Measurements from ENCODE around the gene TENM4. TPM values are rescaled to one million over a fixed set of nuclear protein-coding genes. Genes with fewer than 3 reads are reported as not detected.

The TENM4 gene
- total and polyA plus RNA-seq, 2 of the 8 experiments (the other 6 are each of a cell fraction or from before 2014, with no cell fraction given) = 3.5 to 7.2 TPM

DNA sequence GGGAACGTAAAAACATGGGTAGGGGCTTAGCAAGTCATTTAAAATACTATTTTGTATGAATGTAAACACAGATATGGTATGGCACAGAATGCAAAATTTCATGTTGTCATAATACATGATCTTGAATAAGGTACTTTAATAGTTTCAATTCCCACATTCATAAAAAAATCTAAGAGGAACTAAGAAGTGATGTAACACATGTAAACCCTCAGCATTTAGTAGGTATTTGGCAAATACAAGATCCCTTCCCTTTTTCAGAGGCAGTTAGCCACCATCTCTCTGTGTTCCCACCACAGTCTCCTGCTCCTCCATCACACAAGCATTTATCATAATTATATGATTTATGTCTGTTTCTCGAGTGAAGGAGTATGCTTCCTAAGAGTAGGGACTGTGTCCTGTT lies 251.8 kb downstream of the TENM4 start:
- no peaks in the 10 kb centered on the region for H3K36me3 ChIP-seq (ENCODE audit: control insufficient read depth in 2 of 4, insufficient read depth in 4 of 4, low read length in 3 of 4)
- POLR2A ChIA-PET (ENCODE audit: partially characterized antibody) = no interaction called here
- TF ChIP-seq ATF3 (IDR thresholded peaks at IDR 0.05; ENCODE audit: insufficient read depth, low read depth, low read length) (no peak), RFX5 (IDR thresholded peaks at IDR 0.05; ENCODE audit: borderline replicate concordance, low read depth, low read length) (no peak), TAF1 (IDR thresholded peaks at IDR 0.05; ENCODE audit: low read depth, low read length) (no peak), RBBP5 (IDR thresholded peaks at IDR 0.05; ENCODE audit: borderline replicate concordance, low read depth, low read length) (no peak), GABPA (IDR thresholded peaks at IDR 0.05; ENCODE audit: borderline replicate concordance, insufficient read depth, low read length) (no peak), TCF12 (IDR thresholded peaks at IDR 0.05; ENCODE audit: low read depth, low read length) (no peak), EZH2 (IDR thresholded peaks at IDR 0.05; ENCODE audit: low read depth, low read length, severe bottlenecking) (no peak), MAX (IDR thresholded peaks at IDR 0.05) (no peak), SAP30 (IDR thresholded peaks at IDR 0.05; ENCODE audit: insufficient read depth, insufficient replicate concordance, low read length) (no peak)

More for the DNA sequence above, 251.8 kb downstream of the TENM4 start:
- Histone ChIP-seq H3K27ac (ENCODE audit: low read depth, low read length) (no peak overlapping the region), H4K20me1 (replicated peaks in 1 of 2; ENCODE audit: control insufficient read depth in 1 of 2, insufficient read depth in 2 of 2, low read length in 2 of 2) (no peaks in the 10 kb centered on the region), H3K9me3 (ENCODE audit: insufficient read depth in 2 of 2, low read depth in 1 of 2, low read length in 1 of 2) (peaks cover 2 to 21% of the 10 kb centered on the region in 2 experiments; a peak in 3 of 4 replicates), H2AFZ (ENCODE audit: low read length) (no peak overlapping the region), H2BK15ac (ENCODE audit: low read length) (no peak overlapping the region), H3K18ac (ENCODE audit: extremely low read depth, low read length) (no peak overlapping the region), H3K4me3 (ENCODE audit: extremely low read depth in 1 of 4, insufficient read depth in 2 of 4, low read depth in 3 of 4, low read length in 4 of 4) (no peak overlapping the region), H2BK12ac (ENCODE audit: low read depth, low read length) (no peak overlapping the region), H3K23ac (ENCODE audit: insufficient read length) (no peak overlapping the region), H3K79me2 (ENCODE audit: control insufficient read depth in 1 of 2, insufficient read depth in 2 of 2, low read length in 2 of 2) (no peaks in the 10 kb centered on the region), H4K91ac (replicated peaks; ENCODE audit: insufficient read length, low read length) (no peak overlapping the region), H2BK5ac (ENCODE audit: low read depth, low read length) (no peak overlapping the region), H2AK5ac (ENCODE audit: low read depth, low read length) (no peak overlapping the region), H3K56ac (replicated peaks; ENCODE audit: insufficient read length, low read depth, low read length) (no peak overlapping the region), H3K14ac (ENCODE audit: insufficient read length) (no peak overlapping the region), H3K23me2 (ENCODE audit: low read depth, low read length) (no peaks in the 10 kb centered on the region; the same call in 1 of the 2 replicates), H3K9ac (replicated peaks in 1 of 4; ENCODE audit: extremely low read depth in 1 of 4, low read depth in 3 of 4, low read length in 3 of 4) (no peak overlapping the region), H3K27me3 (replicated peaks in 1 of 4; ENCODE audit: control insufficient read depth in 3 of 4, extremely low read depth in 1 of 4, insufficient read depth in 3 of 4, low read length in 3 of 4) (no peaks in the 10 kb centered on the region; a peak in 1 of 7 replicates), H2BK120ac (replicated peaks; ENCODE audit: low read depth, low read length) (no peak overlapping the region), H3K4me2 (ENCODE audit: insufficient read depth in 1 of 2, low read depth in 2 of 2, low read length in 2 of 2) (no peak overlapping the region), H2BK20ac (ENCODE audit: low read length) (no peak overlapping the region), H4K5ac (ENCODE audit: insufficient read length, low read depth, low read length) (no peak overlapping the region), H3K4ac (replicated peaks; ENCODE audit: insufficient read length, low read depth, low read length) (no peak overlapping the region), H3K79me1 (ENCODE audit: low read depth, low read length) (no peaks in the 10 kb centered on the region), H4K8ac (ENCODE audit: extremely low read depth, insufficient read depth, low read length) (no peak overlapping the region), H3K4me1 (replicated peaks in 1 of 4; ENCODE audit: control insufficient read depth in 3 of 4, insufficient read depth in 4 of 4, low read length in 3 of 4) (no peaks in the 10 kb centered on the region)
- WGBS, 2 experiments (ENCODE audit: extremely low coverage in 1 of 2, insufficient coverage in 1 of 2, insufficient read length in 1 of 2, insufficient replicate concordance in 2 of 2, low coverage in 1 of 2, low lambda C conversion rate in 2 of 2, missing lambda C conversion rate in 1 of 2) = 92% methylated on average over 2 of the region's 2 CpGs; no CpG with 5 or more reads in 1 of the 2 experiments
- no peak for FAIRE-seq
- CTCF ChIA-PET (ENCODE audit: partially characterized antibody) = no interaction called here
- no peak for DNase-seq (ENCODE audit: low read depth in 1 of 2, low spot score in 2 of 2)
